GM15510 (cell line): ENCODE measurements around the gene ARVCF.

ENCODE experiments used
- POLR2A ChIP-seq: IDR thresholded peaks from 3 replicates; pipeline ENCODE4 v1.6.1; 2011; ENCODE audit warnings: borderline replicate concordance; ENCODE audit not compliant: insufficient read length; ENCODE audit errors: extremely low read depth

ARVCF gene

DNA sequence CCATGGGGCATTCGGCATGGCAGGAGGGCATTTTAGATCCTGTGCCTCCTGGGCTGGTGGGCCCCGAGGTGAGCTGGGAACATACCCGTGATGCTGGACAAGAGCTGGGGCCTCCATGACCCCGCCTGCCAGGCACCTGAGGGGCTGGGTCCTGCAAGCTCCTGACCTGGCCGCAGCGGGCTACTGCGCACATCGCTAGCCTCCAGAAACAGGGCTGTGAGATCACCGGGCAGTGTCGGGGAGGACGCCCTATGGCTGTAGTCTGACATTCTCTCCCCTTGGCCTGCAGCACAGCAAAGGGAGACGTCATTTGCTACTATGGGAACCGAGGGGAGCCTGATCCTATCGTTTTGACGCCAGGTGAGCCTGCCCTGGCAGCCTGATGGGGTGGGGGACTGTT lies 39.0 kb upstream of the ARVCF start:
- no peak for TF ChIP-seq POLR2A

GRCh38 chr22:20055144-20055543 lies 38.5 kb upstream of the ARVCF start:
- TF ChIP-seq POLR2A: no peak

GRCh38 chr22:20054485-20054884 lies 37.9 kb upstream of the ARVCF start:
- TF ChIP-seq POLR2A: no peak

DNA sequence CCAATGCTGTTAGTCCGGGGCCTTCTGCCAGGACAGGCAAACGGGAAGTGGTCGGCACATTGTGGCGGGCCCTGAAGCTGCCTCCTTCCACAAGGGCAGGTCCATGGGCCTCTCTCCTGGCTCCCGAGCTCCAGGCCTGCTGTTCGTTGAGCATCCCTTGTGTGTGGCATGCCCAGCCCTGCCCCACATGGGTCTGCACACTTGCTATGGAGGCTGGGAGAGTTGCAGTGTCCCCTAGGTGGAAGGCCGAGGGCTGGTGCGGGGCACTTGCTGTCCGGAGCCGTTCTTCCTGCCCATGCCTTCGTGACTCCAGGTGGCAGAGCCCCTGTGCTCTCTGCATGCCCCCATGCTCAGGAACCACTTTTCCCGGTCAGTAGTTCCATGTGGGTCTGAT lies 37.4 kb upstream of the ARVCF start:
- TF ChIP-seq POLR2A: no peak

DNA sequence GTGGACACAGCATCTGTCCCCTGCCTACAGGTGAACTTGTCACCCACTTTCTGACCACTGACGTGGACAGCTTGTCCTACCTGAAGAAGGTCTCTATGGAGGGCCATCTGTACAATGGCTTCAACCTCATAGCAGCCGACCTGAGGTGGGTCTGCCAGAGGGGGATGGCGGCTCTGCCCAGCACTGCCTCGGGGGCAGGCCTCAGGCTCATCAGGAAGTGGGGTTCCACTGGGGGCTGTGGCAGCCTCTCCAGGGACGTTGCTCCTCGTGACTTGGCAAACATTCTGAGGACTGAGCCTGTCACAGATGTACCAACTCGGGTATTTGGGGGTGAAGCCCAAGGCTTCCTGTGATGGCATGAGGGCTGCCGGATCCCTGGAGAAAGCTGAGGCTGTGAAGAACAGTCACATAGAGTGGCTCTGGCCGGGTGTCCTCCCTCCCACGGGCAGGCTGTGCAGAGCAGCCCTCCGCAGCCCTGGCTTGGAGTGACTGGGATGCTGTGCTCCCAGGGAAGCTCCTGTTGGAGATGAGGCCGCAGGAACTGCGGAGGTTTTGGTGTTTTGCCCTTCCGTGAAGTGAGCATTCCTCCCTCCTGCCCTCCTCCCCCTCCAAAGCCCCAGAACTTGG lies 36.9 kb upstream of the ARVCF start:
- TF ChIP-seq POLR2A: no peak

- TF ChIP-seq POLR2A: no peak
Observed at GRCh38 chr22:20052309-20053259, 36.0 kb upstream of the ARVCF start.

GRCh38 chr22:20051927-20052308 lies 35.3 kb upstream of the ARVCF start:
- no peak for TF ChIP-seq POLR2A

GRCh38 chr22:20046730-20047129 lies 30.1 kb upstream of the ARVCF start:
- TF ChIP-seq POLR2A: no peak

DNA sequence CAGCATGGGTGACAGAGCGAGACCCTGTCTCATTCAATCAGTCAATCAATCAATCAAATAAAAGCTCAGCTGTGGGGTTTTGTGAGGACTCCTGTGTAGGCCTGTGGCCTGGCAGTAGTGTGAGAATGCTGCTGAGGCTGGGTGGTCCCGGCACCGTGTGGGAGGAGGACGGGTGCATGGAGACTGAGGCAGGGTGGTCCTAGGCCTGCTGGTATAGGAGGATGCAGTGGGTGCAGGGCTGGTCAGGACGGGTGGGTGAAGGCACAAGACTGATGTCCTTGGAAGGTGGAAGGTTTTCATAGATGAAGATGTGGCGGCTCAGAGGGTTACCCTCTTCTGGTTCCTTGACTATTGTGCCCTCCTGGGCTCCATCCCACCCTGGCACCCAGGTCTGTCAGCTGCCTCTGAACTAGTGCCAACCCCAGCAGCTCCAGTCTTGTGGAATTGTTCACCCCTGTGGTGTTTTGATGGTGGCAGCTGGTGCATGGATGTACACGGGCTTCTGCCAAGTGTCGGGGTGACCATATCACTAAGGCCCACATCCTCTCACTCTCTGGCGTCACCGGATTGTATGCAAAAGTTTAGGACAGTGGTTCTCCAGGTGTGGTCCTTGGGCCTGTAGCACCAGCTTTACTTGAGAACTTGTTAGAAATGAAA lies 28.0 kb upstream of the ARVCF start:
- TF ChIP-seq POLR2A: no peak

GRCh38 chr22:20043997-20044342 lies 27.3 kb upstream of the ARVCF start:
- no peak for TF ChIP-seq POLR2A

DNA sequence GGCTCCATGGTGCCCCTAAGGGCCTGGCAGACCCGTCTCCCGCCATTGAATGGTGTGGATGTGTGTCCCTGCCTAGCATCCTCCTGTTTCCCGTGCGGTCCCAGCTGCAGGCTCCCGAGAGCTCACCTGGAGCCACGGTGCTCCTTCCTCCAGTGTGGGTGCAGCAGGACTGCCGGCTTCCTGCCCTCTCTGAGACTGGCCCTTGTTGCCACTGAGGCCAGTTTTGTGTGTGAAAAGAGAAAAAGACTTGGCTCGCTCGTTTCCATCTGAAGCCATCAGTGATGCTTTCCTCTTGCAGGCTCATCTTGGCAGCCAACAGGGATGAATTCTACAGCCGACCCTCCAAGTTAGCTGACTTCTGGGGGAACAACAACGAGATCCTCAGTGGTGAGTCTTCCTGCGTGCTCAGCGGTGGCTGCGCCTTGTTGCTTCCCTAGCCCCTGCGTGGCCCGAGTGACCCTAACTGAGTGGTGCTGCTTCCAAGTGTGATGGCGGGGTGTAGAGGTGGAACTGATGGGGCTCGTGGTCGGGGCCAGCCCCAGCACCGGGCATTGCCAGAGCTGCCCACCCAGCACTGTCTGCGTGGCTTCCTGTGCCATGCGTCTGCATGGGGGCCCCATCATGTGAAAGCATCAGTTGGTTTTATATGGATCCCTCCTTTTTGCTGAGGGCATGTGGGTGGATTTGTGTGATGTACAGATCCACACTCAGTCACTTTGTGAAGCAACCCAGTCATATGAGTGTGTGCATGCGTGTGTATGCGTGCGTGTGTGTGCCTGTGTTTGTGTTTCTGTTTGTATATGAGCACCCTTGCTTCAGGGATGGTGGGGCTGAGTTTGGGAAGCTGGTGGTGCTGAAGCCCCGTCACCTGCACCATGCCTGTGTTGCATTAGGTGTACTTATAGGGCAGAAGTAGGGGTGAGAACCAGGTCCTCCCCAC lies 26.7 kb upstream of the ARVCF start:
- TF ChIP-seq POLR2A: no peak

DNA sequence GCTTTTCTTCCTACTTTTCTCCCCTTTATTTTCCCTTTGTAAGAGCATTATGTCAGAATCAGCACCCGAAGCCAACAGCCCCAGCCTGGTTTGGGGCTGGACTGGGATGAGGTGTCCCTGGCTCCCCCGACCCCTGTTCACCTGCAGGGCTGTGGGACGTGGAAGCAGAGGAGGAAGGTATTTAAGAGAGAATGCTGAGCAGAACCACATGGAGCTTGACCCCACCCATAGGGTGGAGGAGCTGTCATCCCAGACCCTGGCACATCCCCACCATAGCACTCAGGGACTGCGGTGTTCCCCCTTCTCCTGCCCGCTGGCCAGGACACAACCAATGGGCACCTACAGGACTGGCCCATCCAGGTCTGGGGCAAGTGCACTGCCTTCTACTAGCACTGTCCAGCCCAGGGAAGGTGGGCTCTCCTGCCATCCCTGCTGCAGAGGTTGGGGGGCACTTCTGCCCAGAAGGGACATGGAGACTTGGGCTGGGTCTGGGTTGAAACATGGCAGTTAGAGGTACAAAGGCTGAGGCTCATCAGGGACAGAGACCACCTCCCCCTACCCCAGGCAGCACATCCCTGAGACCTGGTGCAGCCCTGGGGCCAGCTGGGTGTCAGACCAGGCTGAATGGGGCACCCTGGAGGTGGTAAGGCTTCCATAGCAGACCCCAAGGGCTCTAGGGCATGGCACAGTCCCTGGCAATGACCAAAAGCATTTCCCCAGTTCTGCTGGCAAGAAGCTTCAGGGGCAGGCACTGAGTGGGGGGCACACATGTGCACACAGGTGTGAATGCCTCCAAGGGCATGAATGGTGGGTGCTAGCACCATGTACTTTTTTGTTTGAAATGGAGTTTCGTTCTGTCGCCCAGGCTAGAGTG lies 23.9 kb upstream of the ARVCF start:
- no peak for TF ChIP-seq POLR2A

DNA sequence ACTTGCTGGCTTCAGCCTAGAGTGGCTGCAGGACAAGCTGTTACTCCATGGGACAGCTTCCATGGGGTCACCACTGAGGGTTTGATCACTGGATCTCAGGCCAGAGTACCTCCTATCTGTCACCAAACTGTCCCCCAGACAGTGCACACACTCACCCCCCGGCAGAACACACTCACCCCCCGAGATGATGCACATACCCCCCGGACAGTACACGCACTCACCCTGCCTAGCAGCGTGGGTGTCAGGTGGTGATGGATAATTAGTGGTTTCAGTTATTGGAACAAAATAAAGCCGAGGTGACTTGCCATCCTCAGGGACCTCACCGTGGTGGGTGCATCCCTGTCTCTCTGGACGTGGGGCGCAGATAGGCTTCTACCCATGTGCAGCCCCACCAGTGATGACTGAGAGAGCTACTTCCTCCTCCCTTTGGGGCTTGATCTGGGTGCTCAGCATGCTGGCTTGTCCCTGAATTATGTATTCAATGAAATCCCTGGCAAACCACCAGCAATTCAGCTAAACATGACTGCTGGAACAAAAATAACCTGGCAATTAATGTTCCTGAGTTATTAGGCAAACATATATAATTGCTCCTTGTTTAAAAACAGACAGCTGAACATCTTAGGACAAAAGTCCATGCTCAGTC lies 23.2 kb upstream of the ARVCF start:
- no peak for TF ChIP-seq POLR2A
